ENCODE data around the gene CCDC33.

The CCDC33 gene

GRCh38 chr15:74261041-74261440 is 24.9 kb downstream of the CCDC33 start:
- DNase-seq, result no peak

- DNase-seq, result no peak
Observed at GRCh38 chr15:74261685-74262084, 25.6 kb downstream of the CCDC33 start.

GRCh38 chr15:74262151-74262550 is 26.0 kb downstream of the CCDC33 start:
- no peak for DNase-seq

GRCh38 chr15:74262625-74263024 is 26.5 kb downstream of the CCDC33 start:
- DNase-seq, result no peak

GRCh38 chr15:74263466-74263865 is 27.3 kb downstream of the CCDC33 start:
- DNase-seq, result no peak

- no peak for DNase-seq
Observed at GRCh38 chr15:74264081-74264501, 28.0 kb downstream of the CCDC33 start.

GRCh38 chr15:74265046-74265639 is 29.0 kb downstream of the CCDC33 start:
- DNase-seq, result no peak

GRCh38 chr15:74268020-74268419 is 31.9 kb downstream of the CCDC33 start:
- no peak for DNase-seq

GRCh38 chr15:74269362-74270035 is 33.4 kb downstream of the CCDC33 start:
- DNase-seq, result no peak

- no peak for DNase-seq
Observed at GRCh38 chr15:74270155-74270554, 34.0 kb downstream of the CCDC33 start.

- no peak for DNase-seq
Observed at GRCh38 chr15:74270854-74271520, 34.9 kb downstream of the CCDC33 start.

- DNase-seq, result no peak
Observed at GRCh38 chr15:74272812-74273211, 36.7 kb downstream of the CCDC33 start.

GRCh38 chr15:74274470-74275038 is 38.4 kb downstream of the CCDC33 start:
- DNase-seq, result no peak

GRCh38 chr15:74275957-74276356 is 39.8 kb downstream of the CCDC33 start:
- DNase-seq, result no peak

- no peak for DNase-seq
Observed at GRCh38 chr15:74276560-74276959, 40.4 kb downstream of the CCDC33 start.

GRCh38 chr15:74277242-74277810 is 41.2 kb downstream of the CCDC33 start:
- DNase-seq, result no peak

GRCh38 chr15:74278207-74278606 is 42.1 kb downstream of the CCDC33 start:
- no peak for DNase-seq

- no peak for DNase-seq
Observed at GRCh38 chr15:74281147-74282133, 45.3 kb downstream of the CCDC33 start.

GRCh38 chr15:74283368-74283767 is 47.2 kb downstream of the CCDC33 start:
- no peak for DNase-seq

- DNase-seq, result no peak
Observed at GRCh38 chr15:74289671-74290070, 53.5 kb downstream of the CCDC33 start.

GRCh38 chr15:74290645-74291044 is 54.5 kb downstream of the CCDC33 start:
- DNase-seq, result no peak

Data from right hindlimb (tissue), 1 donor.